ENCODE measurements around the gene PTPRR. TPM values are rescaled to one million over a fixed set of nuclear protein-coding genes. Genes with fewer than 3 reads are reported as not detected.

Gene PTPRR
- total and polyA plus RNA-seq, 2 of the 4 experiments (the other 2 are of a cell fraction): 0.18 to 0.21 TPM

- no peak overlapping the region for H4K5ac ChIP-seq (ENCODE audit: low read depth, low read length)
- no peak overlapping the region for H3K4ac ChIP-seq (ENCODE audit: low read depth, low read length)
- no peaks in the 10 kb centered on the region for H3K79me1 ChIP-seq (ENCODE audit: low read depth in 1 of 2, low read length in 2 of 2)
- no peak overlapping the region for H3K56ac ChIP-seq (ENCODE audit: extremely low read depth, insufficient read depth, low read length)
- no peak overlapping the region for H3K27ac ChIP-seq (ENCODE audit: insufficient read depth, low read length)
- H3K9me3 ChIP-seq (ENCODE audit: control insufficient read depth, insufficient read depth, low read length): peaks cover 8% of the 10 kb centered on the region
- no peak overlapping the region for H4K8ac ChIP-seq (ENCODE audit: low read depth in 2 of 2, low read length in 2 of 2)
- no peak overlapping the region for H3K23ac ChIP-seq (ENCODE audit: low read depth, low read length)
- ATAC-seq (ENCODE audit: low read depth) (no peak), DNase-seq (no peak)
- no peak overlapping the region for H3K9ac ChIP-seq (ENCODE audit: low read depth, low read length)
- H2AK9ac ChIP-seq (replicated peaks; ENCODE audit: low read depth, low read length, poor library complexity): no peak overlapping the region
- no peak overlapping the region for H2AK5ac ChIP-seq (ENCODE audit: low read depth, low read length)
- H2BK15ac ChIP-seq (ENCODE audit: low read depth, low read length): no peak overlapping the region
- H3K27me3 ChIP-seq (ENCODE audit: control insufficient read depth, insufficient read depth, low read length): no peaks in the 10 kb centered on the region
- TF ChIP-seq, protein P1, sequence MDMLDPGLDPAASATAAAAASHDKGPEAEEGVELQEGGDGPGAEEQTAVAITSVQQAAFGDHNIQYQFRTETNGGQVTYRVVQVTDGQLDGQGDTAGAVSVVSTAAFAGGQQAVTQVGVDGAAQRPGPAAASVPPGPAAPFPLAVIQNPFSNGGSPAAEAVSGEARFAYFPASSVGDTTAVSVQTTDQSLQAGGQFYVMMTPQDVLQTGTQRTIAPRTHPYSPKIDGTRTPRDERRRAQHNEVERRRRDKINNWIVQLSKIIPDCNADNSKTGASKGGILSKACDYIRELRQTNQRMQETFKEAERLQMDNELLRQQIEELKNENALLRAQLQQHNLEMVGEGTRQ (IDR thresholded peaks at IDR 0.05; ENCODE audit: low read depth, low read length): no peak
- TF ChIP-seq CHD1 (IDR thresholded peaks at IDR 0.05; ENCODE audit: low read depth, low read length) (no peak), BHLHE40 (IDR thresholded peaks at IDR 0.05; ENCODE audit: low read depth, low read length) (no peak), MAFK (IDR thresholded peaks at IDR 0.05; ENCODE audit: low read depth, low read length) (no peak), POLR2A (IDR thresholded peaks at IDR 0.05; ENCODE audit: low read depth, low read length) (no peak)
- H3K18ac ChIP-seq (ENCODE audit: low read depth, low read length): no peak overlapping the region
- H3K9me1 ChIP-seq (ENCODE audit: insufficient read depth, low read length): no peaks in the 10 kb centered on the region
- H3K14ac ChIP-seq (replicated peaks; ENCODE audit: low read depth, low read length): no peak overlapping the region
- H4K20me1 ChIP-seq (ENCODE audit: insufficient read depth, low read length): no peaks in the 10 kb centered on the region
- BruUV-seq (replicated peaks): no TSS peak
- H3K4me2 ChIP-seq (ENCODE audit: low read depth, low read length): no peak overlapping the region
- H2BK5ac ChIP-seq (ENCODE audit: low read depth, low read length, poor library complexity, severe bottlenecking): no peak overlapping the region
- intact Hi-C loops (cut with micrococcal nuclease): no loop called here
- H3K4me3 ChIP-seq (ENCODE audit: insufficient read depth, low read depth, low read length): no peak overlapping the region
- no peak overlapping the region for H2BK120ac ChIP-seq (ENCODE audit: low read depth, low read length)
- dilution Hi-C loops (cut with HindIII; ENCODE audit: low sequenced_read_pairs, unreplicated experiment): no loop called here
- in situ Hi-C loops (cut with MboI; ENCODE audit: low sequenced_read_pairs): no loop called here
- no peaks in the 10 kb centered on the region for H3K36me3 ChIP-seq (ENCODE audit: control insufficient read depth, insufficient read depth, low read length)
- ChIA-PET POLR2A (ENCODE audit: unreplicated experiment) (no interaction called here), CTCF (no interaction called here)
- H2AFZ ChIP-seq (replicated peaks; ENCODE audit: low read length, poor library complexity): no peak overlapping the region
- no peaks in the 10 kb centered on the region for H3K4me1 ChIP-seq (ENCODE audit: control insufficient read depth, insufficient read depth, low read length)
- no peak overlapping the region for H4K91ac ChIP-seq (ENCODE audit: insufficient read depth, low read depth, low read length)
- H2BK20ac ChIP-seq (ENCODE audit: low read depth, low read length): no peak overlapping the region
These were observed 44.9 kb downstream of the PTPRR start for GRCh38 chr12:70875628-70876027.

Measured in IMR-90 (cell line).